Measurements from ENCODE around the gene BPIFA3. TPM values are rescaled to one million over a fixed set of nuclear protein-coding genes. Genes with fewer than 3 reads are reported as not detected.

The BPIFA3 gene
- total RNA-seq, 1 donor from 2014 or later: not detected

DNA sequence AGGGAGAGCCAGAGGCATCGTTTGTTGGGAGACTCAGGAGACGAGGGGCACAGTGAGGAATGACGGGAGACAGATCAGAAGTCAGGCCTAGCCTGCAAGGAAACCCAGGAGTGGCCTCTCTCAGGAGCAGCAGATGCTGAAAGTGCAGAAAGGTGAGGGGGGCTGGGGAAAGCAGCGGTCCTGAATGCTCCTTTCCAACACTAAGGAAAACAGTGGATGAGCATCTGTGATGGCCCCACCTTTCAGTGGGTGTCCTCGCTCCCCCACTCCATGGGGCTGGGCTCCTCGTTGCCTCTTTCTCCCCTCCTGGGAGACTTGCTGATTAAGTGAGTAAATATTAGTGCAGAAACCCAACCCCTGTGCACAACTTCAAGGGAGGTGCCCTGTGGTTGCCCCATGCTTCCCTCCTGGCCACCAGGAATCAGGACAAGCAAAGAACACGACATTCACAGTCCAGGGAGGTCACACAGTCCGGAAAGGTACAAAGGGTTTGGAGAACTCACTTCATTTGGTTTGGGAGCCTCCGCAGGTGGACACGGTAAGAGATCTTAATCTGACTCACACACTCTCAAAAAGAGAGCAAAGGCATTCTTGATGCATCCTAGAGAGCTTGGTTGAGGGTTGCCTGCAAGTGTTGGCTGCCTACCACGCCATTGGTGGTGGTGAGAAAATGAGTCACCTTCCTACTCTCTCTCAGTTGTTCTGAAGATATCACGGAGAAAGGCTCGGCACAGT, 56.1 kb downstream of the BPIFA3 start:
- no peaks in the 10 kb centered on the region for H3K79me2 ChIP-seq (ENCODE audit: low read depth)
- no peak overlapping the region for H3K4me3 ChIP-seq
- H3K9me3 Mint-ChIP-seq: no peaks in the 10 kb centered on the region
- peaks cover 10% of the 10 kb centered on the region for H3K4me1 ChIP-seq
- H3K27me3 ChIP-seq: no peaks in the 10 kb centered on the region
- H3K27me3 Mint-ChIP-seq (ENCODE audit: insufficient read depth, low read depth): peaks cover 14% of the 10 kb centered on the region
- TF ChIP-seq EZH2 (IDR thresholded peaks at IDR 0.05): no peak
- no peak for TF ChIP-seq EZH2phosphoT487 (IDR thresholded peaks at IDR 0.05)
- no peak for TF ChIP-seq CTCF (IDR thresholded peaks at IDR 0.05)
- H3K27ac Mint-ChIP-seq: no peak overlapping the region
- H3K4me2 ChIP-seq: no peak overlapping the region
- H3K36me3 ChIP-seq: no peaks in the 10 kb centered on the region
- H4K20me1 ChIP-seq (ENCODE audit: low read depth): no peaks in the 10 kb centered on the region
- no peak for DNase-seq (ENCODE audit: low spot score)
- H3F3A ChIP-seq (ENCODE audit: low read depth): no peaks in the 10 kb centered on the region
- no peak overlapping the region for H2AFZ ChIP-seq (replicated peaks)
- H3K9ac ChIP-seq: no peak overlapping the region
- no peaks in the 10 kb centered on the region for H3K9me3 ChIP-seq (ENCODE audit: low read depth)
- no peak overlapping the region for H3K27ac ChIP-seq
- H3K4me1 Mint-ChIP-seq: peaks cover 10% of the 10 kb centered on the region
- no peak overlapping the region for H3K4me3 Mint-ChIP-seq
- no peaks in the 10 kb centered on the region for H3K36me3 Mint-ChIP-seq

GRCh38 chr20:33275215-33275614, 58.1 kb downstream of the BPIFA3 start:
- no peak for DNase-seq (ENCODE audit: low spot score)

DNA sequence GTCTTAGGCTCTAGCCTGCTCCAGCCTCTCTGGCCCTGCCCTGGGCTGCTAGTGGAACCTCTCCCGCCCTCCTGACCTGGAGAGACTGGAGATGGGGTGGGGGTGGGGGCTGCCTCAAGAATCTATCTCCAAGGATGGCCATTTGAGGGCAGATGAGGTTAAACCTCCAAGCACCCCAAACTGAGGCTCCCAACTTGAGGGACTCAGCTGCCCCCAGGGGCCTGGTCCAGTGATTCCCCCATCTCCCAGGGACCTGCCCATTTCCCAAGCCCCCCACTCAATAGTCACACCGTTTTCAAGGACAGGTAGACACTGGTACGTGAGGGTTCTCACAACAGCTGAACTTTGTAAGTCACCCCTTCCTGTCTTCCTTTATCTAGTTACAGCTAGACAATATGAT, 58.7 kb downstream of the BPIFA3 start:
- no peaks in the 10 kb centered on the region for H3F3A ChIP-seq (ENCODE audit: low read depth)
- TF ChIP-seq EZH2phosphoT487 (IDR thresholded peaks at IDR 0.05) (no peak), EZH2 (IDR thresholded peaks at IDR 0.05) (no peak), CTCF (IDR thresholded peaks at IDR 0.05) (no peak)
- Mint-ChIP-seq H3K4me3 (no peak overlapping the region), H3K36me3 (no peaks in the 10 kb centered on the region), H3K4me1 (peaks cover 10% of the 10 kb centered on the region), H3K27ac (peak overlapping the region; percentile 61), H3K27me3 (ENCODE audit: insufficient read depth, low read depth) (peaks cover 23% of the 10 kb centered on the region), H3K9me3 (no peaks in the 10 kb centered on the region)
- H3K27ac ChIP-seq: no peak overlapping the region
- no peak overlapping the region for H3K9ac ChIP-seq
- H3K27me3 ChIP-seq: no peaks in the 10 kb centered on the region
- no peaks in the 10 kb centered on the region for H3K36me3 ChIP-seq
- H3K4me3 ChIP-seq: no peak overlapping the region
- no peak overlapping the region for H2AFZ ChIP-seq (replicated peaks)
- no peaks in the 10 kb centered on the region for H3K79me2 ChIP-seq (ENCODE audit: low read depth)
- H4K20me1 ChIP-seq (ENCODE audit: low read depth): no peaks in the 10 kb centered on the region
- no peak overlapping the region for H3K4me2 ChIP-seq
- H3K9me3 ChIP-seq (ENCODE audit: low read depth): no peaks in the 10 kb centered on the region
- DNase-seq (ENCODE audit: low spot score): no peak
- peaks cover 13% of the 10 kb centered on the region for H3K4me1 ChIP-seq

More at GRCh38 chr20:33275215-33275614, 58.1 kb downstream of the BPIFA3 start:
- peaks cover 13% of the 10 kb centered on the region for H3K4me1 ChIP-seq
- H3K9me3 ChIP-seq (ENCODE audit: low read depth): no peaks in the 10 kb centered on the region
- TF ChIP-seq CTCF (IDR thresholded peaks at IDR 0.05) (no peak), EZH2 (IDR thresholded peaks at IDR 0.05) (no peak), EZH2phosphoT487 (IDR thresholded peaks at IDR 0.05) (no peak)
- H3K27ac ChIP-seq: no peak overlapping the region
- Mint-ChIP-seq H3K9me3 (no peaks in the 10 kb centered on the region), H3K27ac (peak overlapping the region; percentile 57), H3K4me3 (no peak overlapping the region), H3K4me1 (peaks cover 10% of the 10 kb centered on the region), H3K27me3 (ENCODE audit: insufficient read depth, low read depth) (peaks cover 18% of the 10 kb centered on the region), H3K36me3 (no peaks in the 10 kb centered on the region)
- H3K79me2 ChIP-seq (ENCODE audit: low read depth): no peaks in the 10 kb centered on the region
- no peak overlapping the region for H3K4me2 ChIP-seq
- no peaks in the 10 kb centered on the region for H3K27me3 ChIP-seq
- H2AFZ ChIP-seq (replicated peaks): no peak overlapping the region
- H3K36me3 ChIP-seq: no peaks in the 10 kb centered on the region
- H3K4me3 ChIP-seq: no peak overlapping the region
- H3K9ac ChIP-seq: no peak overlapping the region
- no peaks in the 10 kb centered on the region for H4K20me1 ChIP-seq (ENCODE audit: low read depth)
- no peaks in the 10 kb centered on the region for H3F3A ChIP-seq (ENCODE audit: low read depth)

All from neural progenitor cell (in vitro differentiated cells).